GM23338 (cell line): ENCODE results near the gene MYO9B. TPM values are rescaled to one million over a fixed set of nuclear protein-coding genes. Genes with fewer than 3 reads are reported as not detected.

ENCODE experiments used
- ATAC-seq: fragments of 200-7000 bp; cut with Tn5 transposase; 3 replicates; pipeline ENCODE4 v1.9.1; 2020
- DNase-seq: peaks from one replicate; pipeline ENCODE4 v3.0.0-alpha.2; 2015; ENCODE audit warnings: low spot score
- H2AFZ ChIP-seq: fragments of 200-600 bp; sonication (generic); 2 replicates; pipeline ENCODE4 v1.8.0; 2016; ENCODE audit warnings: antibody characterized with exemption, mild to moderate bottlenecking, moderate library complexity
- H3F3A ChIP-seq: fragments of 200-600 bp; sonication (generic); replicated peaks from 2 replicates; pipeline ENCODE4 v1.8.0; 2017; ENCODE audit warnings: antibody characterized with exemption, mixed run types, low read depth
- H3K27ac ChIP-seq: fragments of 200-600 bp; sonication (generic); 2 replicates; pipeline ENCODE4 v1.6.1; 2016; ENCODE audit warnings: low read depth
- H3K27me3 ChIP-seq: fragments of 200-600 bp; sonication (generic); 2 replicates; pipeline ENCODE4 v1.8.0; 2016; ENCODE audit warnings: mild to moderate bottlenecking, mixed run types, moderate library complexity; ENCODE audit not compliant: insufficient read depth
- H3K36me3 ChIP-seq: fragments of 200-600 bp; sonication (generic); 2 replicates; pipeline ENCODE4 v1.8.0; 2016; ENCODE audit warnings: mild to moderate bottlenecking; ENCODE audit not compliant: insufficient read depth
- H3K4me1 ChIP-seq: fragments of 200-600 bp; sonication (generic); 2 replicates; pipeline ENCODE4 v1.8.0; 2016; ENCODE audit warnings: mild to moderate bottlenecking, moderate library complexity; ENCODE audit not compliant: insufficient read depth
- H3K4me2 ChIP-seq: fragments of 200-600 bp; sonication (generic); 2 replicates; pipeline ENCODE4 v1.7.1; 2017; ENCODE audit warnings: mixed run types
- H3K4me3 ChIP-seq: fragments of 200-600 bp; sonication (generic); 2 replicates; pipeline ENCODE4 v1.6.1; 2016; ENCODE audit warnings: mixed run types
- H3K79me2 ChIP-seq: fragments of 200-600 bp; sonication (generic); replicated peaks from 2 replicates; pipeline ENCODE4 v1.8.0; 2017; ENCODE audit warnings: mild to moderate bottlenecking; ENCODE audit not compliant: insufficient read depth
- H3K9me2 ChIP-seq: fragments of 200-600 bp; sonication (generic); 2 replicates; pipeline ENCODE4 v1.8.0; 2017; ENCODE audit not compliant: insufficient read depth
- H4K20me1 ChIP-seq: fragments of 200-600 bp; sonication (generic); replicated peaks from 2 replicates; pipeline ENCODE4 v1.8.0; 2017; ENCODE audit warnings: mild to moderate bottlenecking; ENCODE audit not compliant: insufficient read depth
- H3K27ac Mint-ChIP-seq: 2 replicates; pipeline ENCODE4 v1.8.0; 2020; ENCODE audit warnings: inconsistent platforms, mild to moderate bottlenecking, moderate library complexity, mixed read lengths
- H3K27me3 Mint-ChIP-seq: 3 replicates; pipeline ENCODE4 v1.8.0; 2022; ENCODE audit warnings: low read depth, mild to moderate bottlenecking, moderate library complexity, mixed read lengths, inconsistent platforms; ENCODE audit not compliant: insufficient read depth, poor library complexity
- H3K36me3 Mint-ChIP-seq: 3 replicates; pipeline ENCODE4 v1.8.0; 2021; ENCODE audit warnings: low read depth, mild to moderate bottlenecking, inconsistent platforms, moderate library complexity, mixed read lengths
- H3K4me1 Mint-ChIP-seq: 3 replicates; pipeline ENCODE4 v1.8.0; 2020; ENCODE audit warnings: mild to moderate bottlenecking, inconsistent platforms, mixed read lengths
- H3K4me3 Mint-ChIP-seq: 3 replicates; pipeline ENCODE4 v1.8.0; 2021; ENCODE audit warnings: moderate library complexity, mild to moderate bottlenecking, inconsistent platforms, mixed read lengths
- H3K9me3 Mint-ChIP-seq: 3 replicates; pipeline ENCODE4 v1.8.0; 2020; ENCODE audit warnings: moderate library complexity, mild to moderate bottlenecking, inconsistent platforms, mixed read lengths
- CREB1 ChIP-seq: fragments of 250-450 bp; sonication (Bioruptor Pico); IDR thresholded peaks from 2 replicates; pipeline ENCODE4 v1.5.0; 2020; ENCODE audit warnings: low read depth, mild to moderate bottlenecking, moderate library complexity
- ETS1 ChIP-seq: IDR thresholded peaks from 2 replicates; pipeline ENCODE4 v1.6.1; 2016; ENCODE audit warnings: antibody characterized with exemption
- EZH2 ChIP-seq: fragments of 200-600 bp; sonication (generic); IDR thresholded peaks from one replicate; pipeline ENCODE4 v1.8.0; 2017; ENCODE audit warnings: antibody characterized with exemption, mild to moderate bottlenecking, low read depth; ENCODE audit not compliant: unreplicated experiment
- EZH2phosphoT487 ChIP-seq: fragments of 200-600 bp; sonication (generic); IDR thresholded peaks from one replicate; pipeline ENCODE4 v1.8.1; 2018; ENCODE audit warnings: antibody characterized with exemption; ENCODE audit not compliant: unreplicated experiment
- NANOG ChIP-seq: IDR thresholded peaks from 2 replicates; pipeline ENCODE4 v1.6.1; 2016; ENCODE audit warnings: antibody characterized with exemption, borderline replicate concordance
- POLR2AphosphoS5 ChIP-seq: IDR thresholded peaks from 2 replicates; pipeline ENCODE4 v1.6.1; 2016; ENCODE audit warnings: antibody characterized with exemption, low read depth
- REST ChIP-seq: IDR thresholded peaks from one replicate; pipeline ENCODE4 v1.6.1; 2018; ENCODE audit warnings: antibody characterized with exemption; ENCODE audit not compliant: unreplicated experiment
- STAT1 ChIP-seq: IDR thresholded peaks from one replicate; pipeline ENCODE4 v1.6.1; 2016; ENCODE audit warnings: antibody characterized with exemption; ENCODE audit not compliant: unreplicated experiment
- polyA plus RNA-seq: library from polyadenylated mRNA; unstranded; fragments of >200 nt; fragmentation: Nextera tagmentation; extraction: Ambion mirVana; gene quantifications from 2 replicates; pipeline ENCODE4 v1.2.1, GENCODE V29; 2016
- total RNA-seq: library from RNA; depleted of rRNA; stranded (reverse); fragments of >200 nt; shearing (Covaris generic); gene quantifications from 2 replicates; pipeline ENCODE4 v1.2.3, GENCODE V29; 2014

MYO9B gene
- total and polyA plus RNA-seq, 2 experiments from 2014 or later: 28.7 to 61.3 TPM

- peak overlapping the region; percentile 62; the same call in 1 of the 2 replicates for H3K27ac ChIP-seq
- peaks cover 15% of the 10 kb centered on the region for H3F3A ChIP-seq
- no peaks in the 10 kb centered on the region for H3K79me2 ChIP-seq
- no peak overlapping the region for H3K4me3 ChIP-seq
- no peaks in the 10 kb centered on the region for H3K27me3 ChIP-seq
- H3K36me3 ChIP-seq: no peaks in the 10 kb centered on the region
- no peak overlapping the region for H3K4me2 ChIP-seq
- TF ChIP-seq ETS1 (no peak), POLR2AphosphoS5 (peak; percentile 48; the same call in 1 of the 2 replicates)
- peaks cover 13% of the 10 kb centered on the region for H3K27me3 Mint-ChIP-seq
- H3K9me3 Mint-ChIP-seq: no peaks in the 10 kb centered on the region; the same call in 2 of the 3 replicates
- H3K4me1 ChIP-seq: peaks cover 9% of the 10 kb centered on the region
- H2AFZ ChIP-seq: no peak overlapping the region; the same call in 1 of the 2 replicates
- no peaks in the 10 kb centered on the region for H3K9me2 ChIP-seq
- peak; percentile 99 for DNase-seq
- H3K36me3 Mint-ChIP-seq: peaks cover 33% of the 10 kb centered on the region
- peaks cover 12% of the 10 kb centered on the region for H3K4me1 Mint-ChIP-seq
- peak; percentile 88 for ATAC-seq
- no peaks in the 10 kb centered on the region for H4K20me1 ChIP-seq
- no peak overlapping the region for H3K27ac Mint-ChIP-seq
- H3K4me3 Mint-ChIP-seq: peak overlapping the region; percentile 61; the same call in 2 of the 3 replicates
Observed at GRCh38 chr19:17209126-17210036, 133.8 kb downstream of the MYO9B start.

GRCh38 chr19:17210296-17210695, 134.7 kb downstream of the MYO9B start:
- Histone ChIP-seq H3K27me3 (no peaks in the 10 kb centered on the region), H3K9me2 (no peaks in the 10 kb centered on the region), H4K20me1 (no peaks in the 10 kb centered on the region), H3K36me3 (no peaks in the 10 kb centered on the region), H3K27ac (0 out of 2 replicates have a peak overlapping the region, but pooled peaks have one; percentile 45), H3K4me3 (no peak overlapping the region), H3K79me2 (no peaks in the 10 kb centered on the region), H2AFZ (no peak overlapping the region), H3K4me1 (peaks cover 9% of the 10 kb centered on the region), H3F3A (peaks cover 18% of the 10 kb centered on the region), H3K4me2 (no peak overlapping the region)
- H3K9me3 Mint-ChIP-seq: no peaks in the 10 kb centered on the region; the same call in 2 of the 3 replicates
- TF ChIP-seq NANOG (no peak), CREB1 (CRISPR knock-in tag) (no peak), REST (no peak), EZH2 (no peak), EZH2phosphoT487 (no peak), STAT1 (no peak)
- peaks cover 16% of the 10 kb centered on the region for H3K4me1 Mint-ChIP-seq
- H3K27me3 Mint-ChIP-seq: peaks cover 19% of the 10 kb centered on the region
- ATAC-seq (no peak), DNase-seq (no peak)
- peaks cover 31% of the 10 kb centered on the region for H3K36me3 Mint-ChIP-seq
- H3K4me3 Mint-ChIP-seq: no peak overlapping the region; the same call in 2 of the 3 replicates
- H3K27ac Mint-ChIP-seq: no peak overlapping the region
